OCI-LY7 (cell line): Measurements from ENCODE around the gene CMSS1. TPM values are rescaled to one million over a fixed set of nuclear protein-coding genes. Genes with fewer than 3 reads are reported as not detected.

Source experiments
- BruUV-seq: library from RNA; stranded (reverse); fragments of 400-500 nt; replicated peaks from 2 replicates; lab custom pipeline; 2021; lab: Mats Ljungman, UMichigan
- CTCF ChIA-PET: fragments of 300-600 bp; sonication (Branson Sonifier 250); formaldehyde crosslinking; loops from one replicate; lab custom pipeline; 2022; ENCODE audit warnings: antibody characterized with exemption; ENCODE audit not compliant: unreplicated experiment; lab: Charles Lee
- POLR2A ChIA-PET: fragments of 300-600 bp; sonication (Branson Sonifier 250); formaldehyde crosslinking; loops from one replicate; lab custom pipeline; 2022; ENCODE audit warnings: antibody characterized with exemption; lab: Charles Lee
- DNase-seq: peaks from one replicate; pipeline ENCODE4 v3.0.0-alpha.2; 2015; ENCODE audit warnings: low spot score
- H2AFZ ChIP-seq: fragments of 200-600 bp; sonication (generic), shearing (Covaris generic); 2 replicates; pipeline ENCODE4 v1.6.1; 2014; ENCODE audit warnings: mild to moderate bottlenecking, antibody characterized with exemption, low read length, moderate library complexity
- H3K27ac ChIP-seq: fragments of 200-600 bp; sonication (generic); 2 replicates; pipeline ENCODE4 v1.5.1; 2014; ENCODE audit warnings: mixed run types, low read depth, mild to moderate bottlenecking, moderate library complexity, low read length, inconsistent platforms; ENCODE audit not compliant: poor library complexity, severe bottlenecking
- H3K36me3 ChIP-seq: fragments of 200-600 bp; sonication (generic); 2 replicates; pipeline ENCODE4 v1.6.1; 2014; ENCODE audit warnings: mild to moderate bottlenecking, antibody characterized with exemption, low read length, moderate library complexity, mixed read lengths; ENCODE audit not compliant: insufficient read depth
- H3K4me1 ChIP-seq: fragments of 200-600 bp; sonication (generic); 2 replicates; pipeline ENCODE4 v1.5.1; 2014; ENCODE audit warnings: mild to moderate bottlenecking, low read length; ENCODE audit not compliant: insufficient read depth, poor library complexity, severe bottlenecking
- H3K4me2 ChIP-seq: fragments of 200-600 bp; sonication (generic); 2 replicates; pipeline ENCODE4 v1.6.1; 2014; ENCODE audit warnings: mild to moderate bottlenecking, low read length
- H3K4me3 ChIP-seq: fragments of 200-600 bp; sonication (generic); 2 replicates; pipeline ENCODE4 v1.5.1; 2014; ENCODE audit warnings: mild to moderate bottlenecking, low read depth, low read length; ENCODE audit not compliant: poor library complexity, severe bottlenecking
- H3K79me2 ChIP-seq: fragments of 200-600 bp; sonication (generic); 2 replicates; pipeline ENCODE4 v1.6.1; 2016; ENCODE audit warnings: low read depth, mild to moderate bottlenecking, low read length, moderate library complexity, mixed read lengths; ENCODE audit not compliant: insufficient read depth
- H3K9me2 ChIP-seq: fragments of 200-600 bp; sonication (generic); 2 replicates; pipeline ENCODE4 v1.6.1; 2016; ENCODE audit warnings: mild to moderate bottlenecking, low read length, mixed read lengths; ENCODE audit not compliant: insufficient read depth
- H3K9me3 ChIP-seq: fragments of 200-600 bp; sonication (generic); 2 replicates; pipeline ENCODE4 v1.6.1; 2014; ENCODE audit warnings: mild to moderate bottlenecking, mixed run types, low read length, mixed read lengths
- H4K20me1 ChIP-seq: fragments of 200-600 bp; sonication (generic); 2 replicates; pipeline ENCODE4 v1.6.1; 2014; ENCODE audit warnings: mild to moderate bottlenecking, antibody characterized with exemption, low read length, moderate library complexity, mixed read lengths; ENCODE audit not compliant: insufficient read depth
- CTCF ChIP-seq: fragments of 200-600 bp; sonication (generic); conservative IDR thresholded peaks from 2 replicates; pipeline ENCODE4 v1.5.1; 2014; ENCODE audit warnings: mild to moderate bottlenecking, antibody characterized with exemption, low read length, moderate library complexity, mixed read lengths
- EZH2phosphoT487 ChIP-seq: fragments of 200-600 bp; sonication (generic); IDR thresholded peaks from 2 replicates; pipeline ENCODE4 v1.6.1; 2018; ENCODE audit warnings: low read depth, borderline replicate concordance, mild to moderate bottlenecking, mixed run types, antibody characterized with exemption, low read length, moderate library complexity, mixed read lengths
- intact Hi-C: fragments of 100-400 bp; cut with micrococcal nuclease; formaldehyde crosslinking; loops from one replicate; pipeline ENCODE4 v1.10.0; 2022; ENCODE audit not compliant: unreplicated experiment
- total RNA-seq, 2 experiments: library from RNA; depleted of rRNA in 1 of 2; stranded (reverse); fragments of >200 nt in 1 of 2; shearing (Covaris generic) in 1 of 2; gene quantifications; 2 replicates each; pipeline ENCODE4 v1.2.3, GENCODE V29; 2014 to 2022

Gene CMSS1
- total RNA-seq, 2 experiments from 2014 or later = 25.7 to 46.6 TPM

- TF ChIP-seq CTCF (no peak), EZH2phosphoT487 (no peak)
- Histone ChIP-seq H3K27ac (no peak overlapping the region), H4K20me1 (0 out of 2 replicates have a peak, but pooled peaks cover 4% of the 10 kb centered on the region), H3K4me1 (peaks cover 9% of the 10 kb centered on the region), H2AFZ (no peak overlapping the region), H3K36me3 (no peaks in the 10 kb centered on the region), H3K9me3 (no peaks in the 10 kb centered on the region), H3K4me3 (no peak overlapping the region), H3K9me2 (no peaks in the 10 kb centered on the region), H3K4me2 (no peak overlapping the region), H3K79me2 (no peaks in the 10 kb centered on the region)
- intact Hi-C loops = loop anchor here (1.0 to 10.0 kb wide), 3 partner anchors 185 to 525 kb away; no protein-coding TSS in a partner anchor
- no peak for DNase-seq
- no TSS peak for BruUV-seq
- POLR2A ChIA-PET = interaction anchor here (1.0 kb wide), 1 partner anchor 15 kb away, joined by 3 read pairs; no protein-coding TSS in a partner anchor
- CTCF ChIA-PET = interaction anchor here (1.2 kb wide), 1 partner anchor 185 kb away, joined by 12 read pairs; no protein-coding TSS in a partner anchor
Measured at GRCh38 chr3:100069472-100069871, 251.8 kb downstream of the CMSS1 start.

GRCh38 chr3:100072326-100073048 is 254.8 kb downstream of the CMSS1 start:
- no peaks in the 10 kb centered on the region for H3K9me2 ChIP-seq
- no peak overlapping the region for H3K27ac ChIP-seq
- peaks cover 9% of the 10 kb centered on the region for H3K4me1 ChIP-seq
- H3K9me3 ChIP-seq = no peaks in the 10 kb centered on the region
- CTCF ChIA-PET = no interaction called here
- DNase-seq = no peak
- POLR2A ChIA-PET = interaction anchor here (2.2 kb wide), 1 partner anchor 12 kb away, joined by 6 read pairs; no protein-coding TSS in a partner anchor
- H2AFZ ChIP-seq = no peak overlapping the region
- H3K4me2 ChIP-seq = no peak overlapping the region
- H4K20me1 ChIP-seq = 0 out of 2 replicates have a peak, but pooled peaks cover 4% of the 10 kb centered on the region
- TF ChIP-seq EZH2phosphoT487 (no peak), CTCF (no peak)
- H3K4me3 ChIP-seq = no peak overlapping the region
- H3K79me2 ChIP-seq = no peaks in the 10 kb centered on the region
- intact Hi-C loops = no loop called here
- BruUV-seq = no TSS peak
- no peaks in the 10 kb centered on the region for H3K36me3 ChIP-seq
